Subcutaneous adipose tissue (tissue), 4 donors: Measurements from ENCODE around the gene LEMD3. TPM values are rescaled to one million over a fixed set of nuclear protein-coding genes. Genes with fewer than 3 reads are reported as not detected.

Source experiments
- CTCF ChIP-seq: fragments of 450-650 bp; IDR thresholded peaks from one replicate; pipeline ENCODE4 v1.5.1; 2016; ENCODE audit warnings: low read depth, mild to moderate bottlenecking, control low read depth, antibody characterized with exemption, moderate library complexity
- total RNA-seq, 4 donors: library from RNA; depleted of rRNA; stranded (reverse); fragments of >200 nt; gene quantifications; one replicate each; pipeline ENCODE4 v1.1.0, GENCODE V29; 2016

LEMD3 gene
- total RNA-seq, 4 donors from 2014 or later = 20.0 to 36.0 (median 26.0) TPM

GRCh38 chr12:65296508-65297265 is 127.3 kb downstream of the LEMD3 start:
- TF ChIP-seq CTCF = no peak

Other genes starting within 250 kb of the LEMD3 start
- not detected for gene WIF1, start 48.3 kb upstream of the LEMD3 start, total RNA-seq
- 10 to 100 TPM; 29.1 to 61.5 (median 50.4) TPM for gene MSRB3, start 109.1 kb downstream of the LEMD3 start, total RNA-seq